Panc1 (cell line): Measurements from ENCODE around the gene FLYWCH2. TPM values are rescaled to one million over a fixed set of nuclear protein-coding genes. Genes with fewer than 3 reads are reported as not detected.
"Not testable (repeated sequence)": the region's sequence is repeated elsewhere in the genome, so short reads cannot be mapped to it uniquely, and the experiment has no call there.

ENCODE experiments used
- ATAC-seq: fragments of 200-7000 bp; cut with Tn5 transposase; 2 replicates; pipeline ENCODE4 v1.9.1; 2020; ENCODE audit warnings: mild to moderate bottlenecking, moderate library complexity
- BruUV-seq: library from RNA; stranded (reverse); fragments of 400-500 nt; replicated peaks from 2 replicates; lab custom pipeline; 2021; lab: Mats Ljungman, UMichigan
- CTCF ChIA-PET: fragments of 300-600 bp; sonication (Branson Sonifier 250); formaldehyde crosslinking; loops from one replicate; lab custom pipeline; 2022; ENCODE audit warnings: antibody characterized with exemption; lab: Charles Lee
- POLR2A ChIA-PET: fragments of 300-600 bp; sonication (Branson Sonifier 250); formaldehyde crosslinking; loops from one replicate; lab custom pipeline; 2022; ENCODE audit warnings: antibody characterized with exemption; lab: Charles Lee
- DNase-seq: peaks from one replicate; pipeline ENCODE4 v3.0.0-alpha.2; 2010; ENCODE audit warnings: low read depth, low spot score
- H3K27ac ChIP-seq: 2 replicates; pipeline ENCODE4 v1.5.1; 2011; ENCODE audit warnings: mild to moderate bottlenecking, low read length, inconsistent platforms
- H3K27me3 ChIP-seq: fragments of 200-500 bp; sonication (Bioruptor generic); 2 replicates; pipeline ENCODE4 v1.6.0; 2014; ENCODE audit warnings: low read length, inconsistent platforms; ENCODE audit not compliant: control insufficient read depth, insufficient read depth
- H3K36me3 ChIP-seq: fragments of 200-500 bp; sonication (Bioruptor generic); 2 replicates; pipeline ENCODE4 v1.5.1; 2014; ENCODE audit warnings: inconsistent platforms, mild to moderate bottlenecking, low read length, moderate library complexity; ENCODE audit not compliant: control insufficient read depth, insufficient read depth
- H3K4me1 ChIP-seq: 2 replicates; pipeline ENCODE4 v1.5.1; 2011; ENCODE audit warnings: inconsistent platforms, mild to moderate bottlenecking, low read length, moderate library complexity; ENCODE audit not compliant: control insufficient read depth, insufficient read depth
- H3K4me3 ChIP-seq, 2 experiments: 2 replicates each; pipeline ENCODE4 v1.5.1; 2011 to 2012; ENCODE audit warnings: low read depth in 2 of 2, low read length in 2 of 2, mild to moderate bottlenecking in 2 of 2, inconsistent platforms in 1 of 2, moderate library complexity in 1 of 2
- H3K9me3 ChIP-seq: fragments of 200-500 bp; sonication (Bioruptor generic); 2 replicates; pipeline ENCODE4 v1.5.1; 2014; ENCODE audit warnings: low read depth, mild to moderate bottlenecking, inconsistent platforms, low read length, moderate library complexity; ENCODE audit not compliant: control insufficient read depth, insufficient read depth
- CTCF ChIP-seq: fragments of 450-650 bp; IDR thresholded peaks from 2 replicates; pipeline ENCODE4 v1.5.1; 2017; ENCODE audit warnings: mild to moderate bottlenecking
- POLR2AphosphoS5 ChIP-seq: IDR thresholded peaks from 2 replicates; pipeline ENCODE4 v1.6.1; 2012; ENCODE audit warnings: mild to moderate bottlenecking, low read depth, low read length, moderate library complexity
- REST ChIP-seq, 2 experiments: IDR thresholded peaks; 2 replicates each; pipeline ENCODE4 v1.6.1; 2011 to 2012; ENCODE audit warnings: low read depth in 2 of 2, control low read depth in 1 of 2, low read length in 1 of 2, mild to moderate bottlenecking in 1 of 2, moderate library complexity in 1 of 2; ENCODE audit not compliant: insufficient read depth in 1 of 2
- SIN3A ChIP-seq: IDR thresholded peaks from 2 replicates; pipeline ENCODE4 v1.6.1; 2012; ENCODE audit warnings: low read depth, mild to moderate bottlenecking, low read length, moderate library complexity, borderline replicate concordance; ENCODE audit not compliant: insufficient read depth
- TCF7L2 ChIP-seq: IDR thresholded peaks from 2 replicates; pipeline ENCODE4 v1.6.1; 2011; ENCODE audit warnings: mild to moderate bottlenecking, low read depth, low read length, inconsistent platforms
- in situ Hi-C: cut with HindIII; loops from 2 replicates; pipeline ENCODE4 v1.10.0; 2016; ENCODE audit warnings: low sequenced_read_pairs, low pct_unique_long_range_greater_than_20kb
- intact Hi-C: fragments of 100-400 bp; cut with micrococcal nuclease; formaldehyde crosslinking; loops from one replicate; pipeline ENCODE4 v1.10.0; 2022; ENCODE audit not compliant: unreplicated experiment
- total RNA-seq: library from RNA; stranded (reverse); gene quantifications from one replicate; pipeline ENCODE4 v1.2.1, GENCODE V29; 2021; ENCODE audit not compliant: unreplicated experiment

FLYWCH2 gene
- total RNA-seq, 1 experiment from 2014 or later: 77.3 TPM

DNA sequence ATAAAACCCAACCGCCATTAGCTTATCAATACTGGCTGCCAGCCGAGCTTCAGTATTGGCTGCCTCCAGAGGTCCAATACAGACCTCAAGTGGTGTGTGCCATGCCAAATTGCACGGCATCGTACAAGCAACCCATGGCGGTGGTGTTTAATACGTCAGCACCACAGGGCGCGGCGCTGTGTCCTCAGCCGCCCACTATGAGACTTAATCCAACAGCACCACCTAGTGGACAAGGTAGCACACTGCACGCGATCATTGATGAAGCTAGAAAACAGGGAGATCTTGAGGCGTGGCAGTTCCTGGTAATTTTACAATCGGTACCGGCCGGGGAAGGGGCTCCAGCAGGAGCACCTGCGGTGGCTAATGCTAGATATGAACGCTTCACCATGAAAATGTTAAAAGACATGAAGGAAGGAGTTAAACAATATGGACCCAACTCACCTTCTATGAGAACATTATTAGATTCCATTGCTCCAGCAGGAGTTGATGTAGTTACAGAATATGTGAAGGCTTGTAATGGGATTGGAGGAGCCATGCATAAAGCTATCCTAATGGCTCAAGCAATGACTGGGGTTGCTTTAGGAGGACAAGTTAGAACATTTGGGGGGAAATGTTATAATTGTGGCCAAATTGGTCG is 44.1 kb downstream of the FLYWCH2 start:
- Histone ChIP-seq H3K27ac (no peak overlapping the region), H3K36me3 (peaks cover 4% of the 10 kb centered on the region; the same call in 1 of the 2 replicates), H3K4me1 (no peaks in the 10 kb centered on the region), H3K9me3 (no peaks in the 10 kb centered on the region), H3K27me3 (no peaks in the 10 kb centered on the region), H3K4me3 (peak overlapping the region in 1 of 2 experiments; percentile 37; a peak in 2 of 4 replicates)
- ATAC-seq: peak; percentile 91
- BruUV-seq: no TSS peak
- CTCF ChIA-PET: interaction anchor here (0.5 to 1.2 kb wide), 9 partner anchors 11 to 1903 kb away, joined by 3 to 10 read pairs (median 4); partner anchors contain the start of gene FLYWCH1
- POLR2A ChIA-PET: interaction anchor here (0.5 kb wide), 1 partner anchor 8 kb away, joined by 3 read pairs; no protein-coding TSS in a partner anchor
- in situ Hi-C loops: no loop called here
- intact Hi-C loops: no loop called here
- no peak for DNase-seq
- no peak for TF ChIP-seq TCF7L2
- TF ChIP-seq REST (IDR thresholded peaks at IDR 0.05; ENCODE audit: insufficient read depth in 1 of 2, low read depth in 2 of 2, low read length in 1 of 2): no peak
- peak; percentile 96 for TF ChIP-seq CTCF

DNA sequence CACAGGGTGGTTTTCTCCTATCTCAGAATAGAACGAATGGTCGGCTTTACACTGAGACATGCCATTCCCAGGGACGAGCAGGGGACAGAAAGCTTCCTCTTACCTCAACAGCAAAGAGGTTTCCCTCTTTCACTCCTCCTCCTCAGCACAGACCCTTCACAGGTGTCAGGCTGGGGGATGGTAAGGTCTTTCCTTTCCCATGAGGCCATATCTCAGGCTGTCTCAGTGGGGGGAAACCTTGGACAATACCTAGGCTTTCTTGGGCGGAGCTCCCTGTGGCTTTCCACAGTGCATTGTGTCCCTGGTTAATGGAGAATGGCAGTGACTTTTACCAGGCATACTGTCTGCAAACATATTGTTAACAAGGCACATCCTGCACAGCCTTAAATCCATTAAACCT is 45.1 kb downstream of the FLYWCH2 start:
- H3K9me3 ChIP-seq, ATAC-seq, BruUV-seq, intact Hi-C loops, H3K27me3 ChIP-seq, DNase-seq, POLR2A ChIA-PET, H3K4me3 ChIP-seq, H3K27ac ChIP-seq, in situ Hi-C loops, H3K4me1 ChIP-seq, H3K36me3 ChIP-seq: not testable (repeated sequence)
- CTCF ChIA-PET: interaction anchor here (0.5 kb wide), 1 partner anchor 9 kb away, joined by 5 read pairs; no protein-coding TSS in a partner anchor

DNA sequence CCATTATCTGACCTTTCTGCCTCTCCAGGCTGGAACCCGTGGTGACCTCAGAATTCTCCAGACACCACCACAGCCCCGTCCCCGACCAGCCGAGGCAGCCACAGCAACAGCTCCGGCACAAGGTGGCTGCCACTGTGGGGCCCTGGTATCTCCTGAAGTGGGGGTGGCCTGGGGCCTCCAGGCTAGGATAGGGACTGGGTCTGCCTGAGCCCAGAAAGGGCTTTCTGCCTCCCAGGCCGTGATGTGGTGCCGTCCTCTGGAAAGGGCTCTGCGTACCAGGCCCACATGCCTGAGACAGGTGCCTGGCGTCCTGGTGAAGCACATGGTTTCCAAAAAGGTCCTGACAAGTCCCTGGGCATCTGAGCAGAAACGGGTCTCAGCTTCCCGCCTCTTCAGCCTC is 45.8 kb downstream of the FLYWCH2 start:
- POLR2A ChIA-PET: no interaction called here

More for the DNA sequence above, 45.8 kb downstream of the FLYWCH2 start:
- no peaks in the 10 kb centered on the region for H3K27me3 ChIP-seq
- H3K4me1 ChIP-seq: no peaks in the 10 kb centered on the region
- in situ Hi-C loops (no loop called here), intact Hi-C loops (no loop called here)
- H3K36me3 ChIP-seq: no peaks in the 10 kb centered on the region
- no peak overlapping the region for H3K27ac ChIP-seq
- no peak for ATAC-seq
- BruUV-seq: no TSS peak
- no peak for TF ChIP-seq TCF7L2
- no peak for TF ChIP-seq SIN3A
- TF ChIP-seq CTCF: no peak
- TF ChIP-seq POLR2AphosphoS5: no peak
- TF ChIP-seq REST (IDR thresholded peaks at IDR 0.05; ENCODE audit: insufficient read depth in 1 of 2, low read depth in 2 of 2, low read length in 1 of 2): no peak
- DNase-seq: no peak
- no peaks in the 10 kb centered on the region for H3K9me3 ChIP-seq
- H3K4me3 ChIP-seq: no peak overlapping the region
- CTCF ChIA-PET: no interaction called here
